ENCODE data around the gene FAM83D.

Gene FAM83D

GRCh38 chr20:38888059-38888831 is 38.0 kb upstream of the FAM83D start:
- no peak overlapping the region for H3K4me3 ChIP-seq (ENCODE audit: low read length)
- H3K9me3 ChIP-seq (replicated peaks; ENCODE audit: low read length): no peaks in the 10 kb centered on the region
- H3K27me3 ChIP-seq (ENCODE audit: control insufficient read depth, insufficient read depth, low read length): peaks cover 41% of the 10 kb centered on the region
- no peak overlapping the region for H3K9ac ChIP-seq (ENCODE audit: low read depth, low read length)
- H3K4me1 ChIP-seq (ENCODE audit: control insufficient read depth, insufficient read depth, low read length): no peaks in the 10 kb centered on the region
- no peaks in the 10 kb centered on the region for H3K36me3 ChIP-seq (ENCODE audit: insufficient read depth, low read length)
- H3K4me2 ChIP-seq (ENCODE audit: low read length): no peak overlapping the region

- no peak overlapping the region for H3K4me3 ChIP-seq (ENCODE audit: low read length)
- H3K9me3 ChIP-seq (replicated peaks; ENCODE audit: low read length): no peaks in the 10 kb centered on the region
- no peak overlapping the region for H3K4me2 ChIP-seq (ENCODE audit: low read length)
- H3K27me3 ChIP-seq (ENCODE audit: control insufficient read depth, insufficient read depth, low read length): peaks cover 42% of the 10 kb centered on the region
- no peaks in the 10 kb centered on the region for H3K4me1 ChIP-seq (ENCODE audit: control insufficient read depth, insufficient read depth, low read length)
- H3K9ac ChIP-seq (ENCODE audit: low read depth, low read length): no peak overlapping the region
- H3K36me3 ChIP-seq (ENCODE audit: insufficient read depth, low read length): no peaks in the 10 kb centered on the region
These were observed 37.2 kb upstream of the FAM83D start for GRCh38 chr20:38889050-38889449.

GRCh38 chr20:38889792-38890496 is 36.3 kb upstream of the FAM83D start:
- Histone ChIP-seq H3K4me2 (ENCODE audit: low read length) (no peak overlapping the region), H3K36me3 (ENCODE audit: insufficient read depth, low read length) (no peaks in the 10 kb centered on the region), H3K4me1 (ENCODE audit: control insufficient read depth, insufficient read depth, low read length) (no peaks in the 10 kb centered on the region), H3K27me3 (ENCODE audit: control insufficient read depth, insufficient read depth, low read length) (peaks cover 51% of the 10 kb centered on the region), H3K9ac (ENCODE audit: low read depth, low read length) (no peak overlapping the region), H3K4me3 (ENCODE audit: low read length) (no peak overlapping the region), H3K9me3 (replicated peaks; ENCODE audit: low read length) (no peaks in the 10 kb centered on the region)

GRCh38 chr20:38890497-38890818 is 35.8 kb upstream of the FAM83D start:
- no peak overlapping the region for H3K4me2 ChIP-seq (ENCODE audit: low read length)
- no peak overlapping the region for H3K4me3 ChIP-seq (ENCODE audit: low read length)
- H3K9me3 ChIP-seq (replicated peaks; ENCODE audit: low read length): no peaks in the 10 kb centered on the region
- H3K4me1 ChIP-seq (ENCODE audit: control insufficient read depth, insufficient read depth, low read length): no peaks in the 10 kb centered on the region
- H3K36me3 ChIP-seq (ENCODE audit: insufficient read depth, low read length): no peaks in the 10 kb centered on the region
- no peak overlapping the region for H3K9ac ChIP-seq (ENCODE audit: low read depth, low read length)
- H3K27me3 ChIP-seq (ENCODE audit: control insufficient read depth, insufficient read depth, low read length): peaks cover 54% of the 10 kb centered on the region

- Histone ChIP-seq H3K9me3 (replicated peaks; ENCODE audit: low read length) (no peaks in the 10 kb centered on the region), H3K36me3 (ENCODE audit: insufficient read depth, low read length) (no peaks in the 10 kb centered on the region), H3K4me2 (ENCODE audit: low read length) (no peak overlapping the region), H3K4me1 (ENCODE audit: control insufficient read depth, insufficient read depth, low read length) (no peaks in the 10 kb centered on the region), H3K4me3 (ENCODE audit: low read length) (no peak overlapping the region), H3K27me3 (ENCODE audit: control insufficient read depth, insufficient read depth, low read length) (peaks cover 50% of the 10 kb centered on the region), H3K9ac (ENCODE audit: low read depth, low read length) (no peak overlapping the region)
These were observed 33.9 kb upstream of the FAM83D start for GRCh38 chr20:38892091-38892981.

- no peak overlapping the region for H3K4me2 ChIP-seq (ENCODE audit: low read length)
- no peak overlapping the region for H3K9ac ChIP-seq (ENCODE audit: low read depth, low read length)
- peaks cover 56% of the 10 kb centered on the region for H3K27me3 ChIP-seq (ENCODE audit: control insufficient read depth, insufficient read depth, low read length)
- H3K36me3 ChIP-seq (ENCODE audit: insufficient read depth, low read length): no peaks in the 10 kb centered on the region
- no peaks in the 10 kb centered on the region for H3K9me3 ChIP-seq (replicated peaks; ENCODE audit: low read length)
- no peak overlapping the region for H3K4me3 ChIP-seq (ENCODE audit: low read length)
- H3K4me1 ChIP-seq (ENCODE audit: control insufficient read depth, insufficient read depth, low read length): no peaks in the 10 kb centered on the region
These were observed 33.1 kb upstream of the FAM83D start for GRCh38 chr20:38893056-38893564.

- Histone ChIP-seq H3K36me3 (ENCODE audit: insufficient read depth, low read length) (no peaks in the 10 kb centered on the region), H3K9ac (ENCODE audit: low read depth, low read length) (no peak overlapping the region), H3K4me1 (ENCODE audit: control insufficient read depth, insufficient read depth, low read length) (no peaks in the 10 kb centered on the region), H3K9me3 (replicated peaks; ENCODE audit: low read length) (no peaks in the 10 kb centered on the region), H3K4me2 (ENCODE audit: low read length) (no peak overlapping the region), H3K27me3 (ENCODE audit: control insufficient read depth, insufficient read depth, low read length) (peaks cover 58% of the 10 kb centered on the region), H3K4me3 (ENCODE audit: low read length) (no peak overlapping the region)
These were observed 32.6 kb upstream of the FAM83D start for GRCh38 chr20:38893565-38894090.

GRCh38 chr20:38894091-38894847 is 31.9 kb upstream of the FAM83D start:
- H3K36me3 ChIP-seq (ENCODE audit: insufficient read depth, low read length): no peaks in the 10 kb centered on the region
- no peak overlapping the region for H3K4me2 ChIP-seq (ENCODE audit: low read length)
- H3K27me3 ChIP-seq (ENCODE audit: control insufficient read depth, insufficient read depth, low read length): peaks cover 59% of the 10 kb centered on the region
- no peaks in the 10 kb centered on the region for H3K4me1 ChIP-seq (ENCODE audit: control insufficient read depth, insufficient read depth, low read length)
- no peaks in the 10 kb centered on the region for H3K9me3 ChIP-seq (replicated peaks; ENCODE audit: low read length)
- H3K9ac ChIP-seq (ENCODE audit: low read depth, low read length): no peak overlapping the region
- no peak overlapping the region for H3K4me3 ChIP-seq (ENCODE audit: low read length)

- Histone ChIP-seq H3K4me2 (ENCODE audit: low read length) (no peak overlapping the region), H3K9me3 (replicated peaks; ENCODE audit: low read length) (no peaks in the 10 kb centered on the region), H3K4me1 (ENCODE audit: control insufficient read depth, insufficient read depth, low read length) (no peaks in the 10 kb centered on the region), H3K27me3 (ENCODE audit: control insufficient read depth, insufficient read depth, low read length) (peaks cover 58% of the 10 kb centered on the region), H3K4me3 (ENCODE audit: low read length) (no peak overlapping the region), H3K36me3 (ENCODE audit: insufficient read depth, low read length) (no peaks in the 10 kb centered on the region), H3K9ac (ENCODE audit: low read depth, low read length) (no peak overlapping the region)
These were observed 30.9 kb upstream of the FAM83D start for GRCh38 chr20:38895098-38895949.

- Histone ChIP-seq H3K9ac (ENCODE audit: low read depth, low read length) (no peak overlapping the region), H3K4me3 (ENCODE audit: low read length) (no peak overlapping the region), H3K4me1 (ENCODE audit: control insufficient read depth, insufficient read depth, low read length) (no peaks in the 10 kb centered on the region), H3K27me3 (ENCODE audit: control insufficient read depth, insufficient read depth, low read length) (peaks cover 54% of the 10 kb centered on the region), H3K36me3 (ENCODE audit: insufficient read depth, low read length) (no peaks in the 10 kb centered on the region), H3K4me2 (ENCODE audit: low read length) (no peak overlapping the region), H3K9me3 (replicated peaks; ENCODE audit: low read length) (no peaks in the 10 kb centered on the region)
These were observed 30.1 kb upstream of the FAM83D start for GRCh38 chr20:38896009-38896594.

Measured in skeletal muscle satellite cell (primary cell).